GM19035 (cell line): ENCODE results near the gene SGMS1.
"Not testable (repeated sequence)": the region's sequence is repeated elsewhere in the genome, so short reads cannot be mapped to it uniquely, and the experiment has no call there.

Source experiments
- ATAC-seq: cut with Tn5 transposase; IDR thresholded peaks from one replicate; pipeline ENCODE4 v1.9.1; 2021; ENCODE audit not compliant: unreplicated experiment

Gene SGMS1

GRCh38 chr10:50387007-50387731 is 236.6 kb downstream of the SGMS1 start:
- no peak for ATAC-seq

DNA sequence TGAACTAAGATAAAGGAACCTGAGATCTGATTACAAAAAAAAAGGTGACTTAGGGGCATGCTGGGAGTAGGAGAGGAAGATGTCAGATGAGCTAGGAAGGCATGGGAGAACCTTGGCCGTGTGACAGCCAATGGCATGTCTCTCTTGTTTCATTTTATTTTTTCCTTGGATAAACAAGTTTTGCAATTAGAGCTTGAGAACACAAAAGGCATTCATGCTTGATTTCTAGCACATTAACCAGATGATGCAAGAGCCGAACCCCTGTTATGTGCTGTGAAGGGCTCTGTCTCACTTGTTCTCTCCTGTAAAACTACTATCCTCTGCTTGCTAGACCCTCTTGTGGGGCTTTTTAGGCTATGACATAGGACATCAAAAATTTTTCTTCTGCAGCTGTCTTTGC is 238.1 kb downstream of the SGMS1 start:
- ATAC-seq: no peak

DNA sequence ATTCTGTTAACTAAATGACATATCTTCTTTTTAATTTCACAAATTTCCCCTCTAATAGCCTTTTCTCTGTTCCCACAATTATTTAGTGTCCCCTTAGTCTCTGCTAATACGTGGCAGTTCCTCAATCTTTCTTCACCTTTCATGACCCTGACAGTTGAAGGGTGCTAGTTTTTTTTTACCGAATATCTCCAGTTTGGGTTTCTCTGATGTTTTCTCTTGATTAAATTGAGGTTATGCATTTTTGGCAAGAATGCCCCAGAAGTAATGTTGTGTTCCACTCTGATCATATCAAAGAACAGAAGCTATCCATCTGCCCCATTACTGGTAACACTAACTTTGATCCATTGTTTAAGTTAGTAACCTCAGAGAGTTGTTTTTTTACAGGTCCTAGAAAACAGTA is 238.9 kb downstream of the SGMS1 start:
- no peak for ATAC-seq

GRCh38 chr10:50384238-50384637 is 239.5 kb downstream of the SGMS1 start:
- ATAC-seq: no peak

GRCh38 chr10:50382576-50383023 is 241.2 kb downstream of the SGMS1 start:
- no peak for ATAC-seq

DNA sequence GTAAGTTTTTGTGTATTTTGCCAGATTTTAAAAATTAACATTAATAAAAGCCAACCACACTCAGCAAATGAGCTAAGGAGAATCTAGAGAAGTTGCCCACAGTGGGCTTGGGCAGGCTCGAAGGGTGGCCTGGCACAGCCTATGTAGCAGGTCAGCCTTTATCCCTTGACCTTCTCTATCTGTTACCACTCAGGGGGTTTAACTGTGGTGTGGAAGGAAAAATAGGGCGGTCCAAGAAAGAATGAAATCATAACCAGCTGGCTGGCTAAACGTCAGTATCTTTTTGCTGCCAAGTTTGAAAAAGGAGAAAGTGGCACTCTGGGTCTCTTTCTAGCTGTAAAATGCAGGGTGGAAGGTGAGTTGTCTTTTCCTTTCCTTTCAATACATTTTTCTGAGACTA is 242.1 kb downstream of the SGMS1 start:
- ATAC-seq: no peak

- ATAC-seq: no peak
Observed at GRCh38 chr10:50379616-50380015, 244.1 kb downstream of the SGMS1 start.

GRCh38 chr10:50375745-50376144 is 248.0 kb downstream of the SGMS1 start:
- no peak for ATAC-seq

- ATAC-seq: no peak
Observed at GRCh38 chr10:50375051-50375452, 248.7 kb downstream of the SGMS1 start.

- no peak for ATAC-seq
Observed at GRCh38 chr10:50373821-50374501, 249.8 kb downstream of the SGMS1 start.

GRCh38 chr10:50369931-50370330 is 253.8 kb downstream of the SGMS1 start:
- no peak for ATAC-seq

- ATAC-seq: no peak
Observed at GRCh38 chr10:50367732-50368131, 256.0 kb downstream of the SGMS1 start.

- ATAC-seq: not testable (repeated sequence)
Observed at GRCh38 chr10:50366421-50366820, 257.3 kb downstream of the SGMS1 start.

DNA sequence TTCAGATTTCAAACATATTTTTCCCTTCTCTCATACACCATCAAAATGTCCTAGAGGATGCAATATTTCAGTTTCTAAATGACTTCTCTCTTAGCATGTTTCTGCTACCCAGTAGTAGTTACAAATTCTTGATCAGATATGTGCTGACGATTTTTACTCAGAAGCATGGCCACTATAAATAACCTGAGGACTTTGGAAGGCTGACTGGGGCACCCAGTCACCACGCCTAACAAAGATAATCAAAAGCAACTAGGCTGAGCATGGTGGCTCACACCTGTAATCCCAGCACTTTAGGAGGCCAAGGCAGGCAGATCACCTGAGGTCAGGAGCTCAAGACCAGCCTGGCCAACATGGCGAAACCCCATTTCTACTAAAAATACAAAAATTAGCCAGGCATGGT is 259.0 kb downstream of the SGMS1 start:
- ATAC-seq: not testable (repeated sequence)

GRCh38 chr10:50362547-50363125 is 261.1 kb downstream of the SGMS1 start:
- ATAC-seq: peak; percentile 85

- ATAC-seq: no peak
Observed at GRCh38 chr10:50361946-50362345, 261.8 kb downstream of the SGMS1 start.

DNA sequence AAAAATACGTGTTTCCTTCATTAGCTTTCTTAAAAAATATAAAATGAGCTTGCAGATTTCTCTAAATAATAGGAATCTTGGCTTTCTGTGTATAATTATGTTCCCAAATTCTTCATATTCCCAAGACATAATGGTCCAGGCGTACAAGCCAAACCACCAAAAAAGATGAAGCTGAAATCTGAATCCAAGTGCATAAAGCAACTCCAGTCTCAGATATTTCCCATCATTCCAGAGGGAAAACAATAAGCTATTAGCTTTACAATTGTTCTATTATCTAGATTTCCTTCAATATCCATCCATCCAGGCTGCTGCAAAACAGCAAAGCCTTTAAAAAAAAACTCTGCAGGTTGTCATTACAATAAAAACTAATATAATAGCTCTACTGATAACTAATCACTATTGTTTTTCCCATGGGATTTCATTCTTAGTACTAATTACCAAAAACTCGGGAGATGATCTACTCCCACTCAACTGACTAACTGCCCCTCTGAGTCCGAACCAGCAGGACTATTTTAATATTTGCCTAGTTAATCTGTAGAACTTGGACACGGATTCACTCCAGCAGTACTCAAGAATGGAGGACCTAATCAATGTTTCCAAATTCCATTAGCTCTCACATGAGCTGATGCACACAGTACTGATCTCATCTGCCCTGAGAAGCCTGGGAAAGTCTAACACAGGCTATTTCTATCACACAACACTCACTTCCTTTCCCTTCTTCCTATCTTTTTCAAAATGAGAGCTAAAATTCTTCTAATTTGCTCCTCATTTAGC is 263.5 kb downstream of the SGMS1 start:
- no peak for ATAC-seq

- no peak for ATAC-seq
Observed at GRCh38 chr10:50358925-50359687, 264.6 kb downstream of the SGMS1 start.

DNA sequence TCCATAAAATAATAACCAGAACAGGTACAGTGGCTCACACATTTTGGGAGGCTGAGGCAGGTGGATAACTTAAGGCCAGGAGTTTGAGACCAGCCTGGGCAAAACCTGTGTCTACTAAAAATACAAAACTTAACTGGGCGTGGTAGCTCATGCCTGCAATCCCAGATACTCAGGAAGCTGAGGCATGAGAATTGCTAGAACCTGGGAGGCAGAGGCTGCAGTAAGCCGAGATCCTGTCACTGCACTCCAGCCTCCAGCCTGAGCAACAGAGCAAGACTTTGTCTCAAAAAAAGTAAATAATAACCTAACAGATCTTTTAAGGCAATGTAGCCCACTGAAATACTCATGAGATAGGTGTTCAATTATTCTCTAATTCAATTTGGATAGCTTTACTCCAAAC is 265.3 kb downstream of the SGMS1 start:
- no peak for ATAC-seq

DNA sequence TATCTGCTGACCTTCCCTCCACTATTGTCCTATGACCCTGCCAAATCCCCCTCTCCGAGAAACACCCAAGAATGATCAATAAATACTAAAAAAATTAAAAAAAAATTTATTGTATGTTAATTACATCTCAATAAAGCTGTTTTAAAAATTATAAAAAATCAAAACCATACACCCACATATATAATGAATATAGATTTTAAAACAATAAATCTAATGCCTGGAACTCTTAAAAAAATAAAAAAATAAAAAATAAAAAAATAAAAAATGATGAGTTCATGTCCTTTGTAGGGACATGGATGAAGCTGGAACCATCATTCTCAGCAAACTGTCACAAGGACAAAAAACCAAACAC is 267.3 kb downstream of the SGMS1 start:
- not testable (repeated sequence) for ATAC-seq
